SK-N-MC (cell line): ENCODE measurements around the gene NRBF2.

Experiments used
- EZH2 ChIP-seq: fragments of 200-600 bp; sonication (generic); IDR thresholded peaks from one replicate; pipeline ENCODE4 v1.6.1; 2017; ENCODE audit warnings: antibody characterized with exemption
- POLR2AphosphoS5 ChIP-seq: IDR thresholded peaks from 2 replicates; pipeline ENCODE4 v1.6.1; 2012; ENCODE audit warnings: mild to moderate bottlenecking, low read depth, low read length, borderline replicate concordance

- TF ChIP-seq EZH2: no peak
- TF ChIP-seq POLR2AphosphoS5: no peak
These were observed 38.8 kb downstream of the NRBF2 start for GRCh38 chr10:63171926-63172325.
